ENCODE data around the gene NABP2. TPM values are rescaled to one million over a fixed set of nuclear protein-coding genes. Genes with fewer than 3 reads are reported as not detected.

Gene NABP2
- 25.3 and 40.5 TPM in 2 replicates for total RNA-seq

GRCh38 chr12:56224102-56224701, at the start of gene NABP2:
TSS of gene NABP2 (plus strand) at chr12:56224342. CDS start at chr12:56224857, 515 bp downstream.
- H3K4me3 ChIP-seq (ENCODE audit: low read depth, low read length): peak within 1 kb of the TSS; percentile 59
- DNase-seq (ENCODE audit: low read depth): peak; percentile 92
- peaks cover 2% of the 10 kb centered on the region for H3K36me3 ChIP-seq (ENCODE audit: control insufficient read depth, insufficient read depth, low read length)
- FAIRE-seq: no peak
- TF ChIP-seq, protein P1, sequence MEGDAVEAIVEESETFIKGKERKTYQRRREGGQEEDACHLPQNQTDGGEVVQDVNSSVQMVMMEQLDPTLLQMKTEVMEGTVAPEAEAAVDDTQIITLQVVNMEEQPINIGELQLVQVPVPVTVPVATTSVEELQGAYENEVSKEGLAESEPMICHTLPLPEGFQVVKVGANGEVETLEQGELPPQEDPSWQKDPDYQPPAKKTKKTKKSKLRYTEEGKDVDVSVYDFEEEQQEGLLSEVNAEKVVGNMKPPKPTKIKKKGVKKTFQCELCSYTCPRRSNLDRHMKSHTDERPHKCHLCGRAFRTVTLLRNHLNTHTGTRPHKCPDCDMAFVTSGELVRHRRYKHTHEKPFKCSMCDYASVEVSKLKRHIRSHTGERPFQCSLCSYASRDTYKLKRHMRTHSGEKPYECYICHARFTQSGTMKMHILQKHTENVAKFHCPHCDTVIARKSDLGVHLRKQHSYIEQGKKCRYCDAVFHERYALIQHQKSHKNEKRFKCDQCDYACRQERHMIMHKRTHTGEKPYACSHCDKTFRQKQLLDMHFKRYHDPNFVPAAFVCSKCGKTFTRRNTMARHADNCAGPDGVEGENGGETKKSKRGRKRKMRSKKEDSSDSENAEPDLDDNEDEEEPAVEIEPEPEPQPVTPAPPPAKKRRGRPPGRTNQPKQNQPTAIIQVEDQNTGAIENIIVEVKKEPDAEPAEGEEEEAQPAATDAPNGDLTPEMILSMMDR (IDR thresholded peaks at IDR 0.05; ENCODE audit: insufficient read depth, low read length, severe bottlenecking): peak; percentile 82
- H3K27me3 ChIP-seq (ENCODE audit: control insufficient read depth, insufficient read depth, low read length): no peaks in the 10 kb centered on the region

DNA sequence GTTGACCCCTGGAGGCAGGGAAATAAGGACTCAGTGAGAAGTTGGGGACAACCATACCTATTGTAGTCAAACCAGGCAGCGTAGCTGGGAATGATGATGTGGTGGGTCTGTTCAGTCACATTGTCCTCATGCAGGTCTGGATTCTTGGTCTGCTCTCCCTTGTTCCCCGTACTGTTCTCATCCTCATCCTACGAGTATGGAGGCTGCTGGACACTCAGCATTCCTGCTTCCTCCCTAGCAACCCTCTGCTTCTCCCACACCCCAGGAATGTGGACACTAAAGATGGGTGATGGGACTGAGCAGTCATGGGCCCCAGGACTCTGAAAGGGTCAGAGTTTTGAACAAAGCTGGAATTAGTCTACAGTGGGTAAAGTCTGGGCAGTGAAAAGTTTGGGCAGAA, 45.8 kb upstream of the NABP2 start:
- FAIRE-seq: no peak
- peaks cover 26% of the 10 kb centered on the region for H3K36me3 ChIP-seq (ENCODE audit: control insufficient read depth, insufficient read depth, low read length)
- H3K4me3 ChIP-seq (ENCODE audit: low read depth, low read length): no peak overlapping the region

DNA sequence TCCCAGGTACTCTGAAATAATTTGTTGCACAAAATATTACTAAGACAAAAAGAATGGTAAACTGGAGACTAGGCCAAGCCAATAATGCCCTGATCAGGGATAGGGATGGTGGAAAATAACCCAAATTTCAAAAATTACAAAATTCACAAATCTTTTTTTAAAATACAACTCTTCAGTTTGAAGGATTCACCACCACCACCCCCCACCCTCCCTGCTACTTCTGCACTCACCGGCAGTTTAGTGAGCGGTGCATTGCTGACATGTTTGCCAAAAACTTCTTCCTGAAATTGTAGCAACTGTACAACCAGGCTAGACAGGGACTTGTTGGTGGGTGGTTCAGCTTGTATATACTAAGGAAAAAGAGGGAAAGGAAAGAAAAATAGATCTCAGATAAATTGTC, 37.2 kb upstream of the NABP2 start:
- no peak overlapping the region for H3K4me3 ChIP-seq (ENCODE audit: low read depth, low read length)
- no peaks in the 10 kb centered on the region for H3K27me3 ChIP-seq (ENCODE audit: control insufficient read depth, insufficient read depth, low read length)
- H3K36me3 ChIP-seq (ENCODE audit: control insufficient read depth, insufficient read depth, low read length): peaks cover 10% of the 10 kb centered on the region
- TF ChIP-seq, protein P1 (IDR thresholded peaks at IDR 0.05; ENCODE audit: insufficient read depth, low read length, severe bottlenecking): no peak
- FAIRE-seq (no peak), DNase-seq (ENCODE audit: low read depth) (no peak)

More for the DNA sequence above, 45.8 kb upstream of the NABP2 start:
- TF ChIP-seq, protein P1 (IDR thresholded peaks at IDR 0.05; ENCODE audit: insufficient read depth, low read length, severe bottlenecking): no peak
- DNase-seq (ENCODE audit: low read depth): no peak
- H3K27me3 ChIP-seq (ENCODE audit: control insufficient read depth, insufficient read depth, low read length): no peaks in the 10 kb centered on the region

GRCh38 chr12:56188131-56188777, 35.9 kb upstream of the NABP2 start:
- DNase-seq (ENCODE audit: low read depth) (no peak), FAIRE-seq (no peak)
- Histone ChIP-seq H3K36me3 (ENCODE audit: control insufficient read depth, insufficient read depth, low read length) (peaks cover 10% of the 10 kb centered on the region), H3K27me3 (ENCODE audit: control insufficient read depth, insufficient read depth, low read length) (no peaks in the 10 kb centered on the region), H3K4me3 (ENCODE audit: low read depth, low read length) (peak overlapping the region; percentile 70)
- TF ChIP-seq, protein P1 (IDR thresholded peaks at IDR 0.05; ENCODE audit: insufficient read depth, low read length, severe bottlenecking): no peak

GRCh38 chr12:56188778-56189098, 35.4 kb upstream of the NABP2 start:
- TF ChIP-seq, protein P1 (IDR thresholded peaks at IDR 0.05; ENCODE audit: insufficient read depth, low read length, severe bottlenecking): no peak
- DNase-seq (ENCODE audit: low read depth) (no peak), FAIRE-seq (no peak)
- H3K27me3 ChIP-seq (ENCODE audit: control insufficient read depth, insufficient read depth, low read length): no peaks in the 10 kb centered on the region
- peak overlapping the region; percentile 70 for H3K4me3 ChIP-seq (ENCODE audit: low read depth, low read length)
- H3K36me3 ChIP-seq (ENCODE audit: control insufficient read depth, insufficient read depth, low read length): peaks cover 10% of the 10 kb centered on the region
